SK-N-SH (cell line): Measurements from ENCODE around the gene NDFIP1. TPM values are rescaled to one million over a fixed set of nuclear protein-coding genes. Genes with fewer than 3 reads are reported as not detected.

Experiments used
- CTCF ChIA-PET: fragments of 300-600, 350-600 bp; formaldehyde crosslinking; extraction: SDS; loops from one replicate; lab custom pipeline; 2021; lab: Yijun Ruan, JAX
- POLR2A ChIA-PET: fragments of 350-600 bp; sonication (Branson Sonifier 250); formaldehyde crosslinking; extraction: SDS; loops from one replicate; lab custom pipeline; 2020; ENCODE audit warnings: antibody characterized with exemption, inconsistent platforms; lab: Yijun Ruan, JAX
- DNase-seq: peaks from one replicate; pipeline ENCODE4 v3.0.0; 2012
- H2AFZ ChIP-seq: fragments of 200-600 bp; sonication (generic); 2 replicates; pipeline ENCODE4 v1.8.1; 2016; ENCODE audit warnings: antibody characterized with exemption, mild to moderate bottlenecking, low read depth
- H3F3A ChIP-seq: fragments of 200-600 bp; sonication (generic); replicated peaks from 2 replicates; pipeline ENCODE3; 2016; ENCODE audit warnings: antibody characterized with exemption, mild to moderate bottlenecking; ENCODE audit not compliant: insufficient read depth
- H3K27ac ChIP-seq, 2 experiments: fragments of 200-500 bp in 1 of 2; fragments of 200-600 bp in 1 of 2; sonication (Bioruptor generic) in 1 of 2; sonication (generic), shearing (Covaris generic) in 1 of 2; 2 replicates each; pipeline versions ENCODE4 v1.5.1 to v1.6.1; 2014 to 2016; ENCODE audit warnings: low read depth in 2 of 2, inconsistent platforms in 1 of 2, low read length in 1 of 2, mild to moderate bottlenecking in 1 of 2, mixed read lengths in 1 of 2
- H3K27me3 ChIP-seq: fragments of 200-600 bp; sonication (generic), shearing (Covaris generic); 2 replicates; pipeline ENCODE4 v1.6.1; 2016; ENCODE audit warnings: mixed run types; ENCODE audit not compliant: insufficient read depth
- H3K36me3 ChIP-seq, 2 experiments: fragments of 200-500 bp in 1 of 2; fragments of 200-600 bp in 1 of 2; sonication (Bioruptor generic) in 1 of 2; sonication (generic) in 1 of 2; replicated peaks in 1 of 2; 2 replicates each; pipeline versions ENCODE3 to v1.5.1; 2014 to 2016; ENCODE audit warnings: low read length in 1 of 2, mild to moderate bottlenecking in 1 of 2; ENCODE audit not compliant: insufficient read depth in 2 of 2, control insufficient read depth in 1 of 2
- H3K4me1 ChIP-seq, 2 experiments: fragments of 200-500 bp in 1 of 2; fragments of 200-600 bp in 1 of 2; sonication (Bioruptor generic) in 1 of 2; sonication (generic), shearing (Covaris generic) in 1 of 2; 2 replicates each; pipeline versions ENCODE4 v1.5.1 to v1.6.1; 2014 to 2016; ENCODE audit warnings: low read depth in 1 of 2, low read length in 1 of 2, mixed run types in 1 of 2; ENCODE audit not compliant: insufficient read depth in 2 of 2, control insufficient read depth in 1 of 2
- H3K4me2 ChIP-seq: fragments of 200-600 bp; sonication (generic), shearing (Covaris generic); 2 replicates; pipeline ENCODE4 v1.6.1; 2017; ENCODE audit warnings: mixed run types
- H3K4me3 ChIP-seq, 2 experiments: fragments of 200-500 bp in 1 of 2; fragments of 200-600 bp in 1 of 2; sonication (Bioruptor generic) in 1 of 2; sonication (generic), shearing (Covaris generic) in 1 of 2; 2 replicates each; pipeline versions ENCODE4 v1.5.1 to v1.8.1; 2014 to 2016; ENCODE audit warnings: low read depth in 2 of 2, inconsistent platforms in 1 of 2, low read length in 1 of 2, mild to moderate bottlenecking in 1 of 2, mixed read lengths in 1 of 2, moderate library complexity in 1 of 2
- H3K79me2 ChIP-seq: fragments of 200-600 bp; sonication (generic); 2 replicates; pipeline ENCODE4 v1.8.1; 2017; ENCODE audit warnings: mild to moderate bottlenecking; ENCODE audit not compliant: insufficient read depth
- H3K9ac ChIP-seq: fragments of 200-600 bp; sonication (generic); 2 replicates; pipeline ENCODE4 v1.6.1; 2017; ENCODE audit warnings: mixed run types
- H3K9me2 ChIP-seq: fragments of 200-600 bp; sonication (generic); 2 replicates; pipeline ENCODE4 v1.6.1; 2017; ENCODE audit warnings: mixed run types
- H3K9me3 ChIP-seq: fragments of 200-600 bp; sonication (generic); 2 replicates; pipeline ENCODE4 v1.6.1; 2017; ENCODE audit warnings: mixed run types, mild to moderate bottlenecking, moderate library complexity
- H4K20me1 ChIP-seq: fragments of 200-600 bp; sonication (generic); 2 replicates; pipeline ENCODE4 v1.6.1; 2017; ENCODE audit warnings: mild to moderate bottlenecking, mixed run types; ENCODE audit not compliant: insufficient read depth
- CHD2 ChIP-seq: fragments of 150-350 bp; IDR thresholded peaks from 2 replicates; pipeline ENCODE4 v1.6.1; 2018; ENCODE audit warnings: low read length; ENCODE audit not compliant: partially characterized antibody
- FOXM1 ChIP-seq: IDR thresholded peaks from 2 replicates; pipeline ENCODE4 v1.4.0; 2012; ENCODE audit warnings: low read depth, mild to moderate bottlenecking
- GATA2 ChIP-seq: sonication (generic); formaldehyde crosslinking; IDR thresholded peaks from 2 replicates; pipeline ENCODE4 v1.5.0; 2020; ENCODE audit warnings: mild to moderate bottlenecking, missing genetic modification reagents
- IRF3 ChIP-seq: fragments of 150-350 bp; IDR thresholded peaks from 2 replicates; pipeline ENCODE4 v1.6.1; 2016; ENCODE audit warnings: mild to moderate bottlenecking, low read depth, low read length
- JUND ChIP-seq: IDR thresholded peaks from 2 replicates; pipeline ENCODE4 v1.4.0; 2012
- MAX ChIP-seq: IDR thresholded peaks from 2 replicates; pipeline ENCODE4 v1.4.0; 2012; ENCODE audit warnings: low read depth
- MEF2A ChIP-seq: IDR thresholded peaks from 2 replicates; pipeline ENCODE4 v1.4.0; 2012; ENCODE audit warnings: low read depth, borderline replicate concordance
- MXI1 ChIP-seq: IDR thresholded peaks from 2 replicates; pipeline ENCODE4 v1.6.1; 2012; ENCODE audit warnings: mild to moderate bottlenecking, low read depth, low read length, improper control_type of control experiment
- NFIC ChIP-seq: IDR thresholded peaks from 2 replicates; pipeline ENCODE4 v1.4.0; 2012; ENCODE audit warnings: borderline replicate concordance
- NRF1 ChIP-seq: IDR thresholded peaks from 2 replicates; pipeline ENCODE4 v1.6.1; 2012; ENCODE audit warnings: low read depth, mild to moderate bottlenecking, low read length
- POLR2AphosphoS5 ChIP-seq: IDR thresholded peaks from 2 replicates; pipeline ENCODE4 v1.6.1; 2012; ENCODE audit warnings: low read depth, low read length
- SMC3 ChIP-seq: IDR thresholded peaks from 2 replicates; pipeline ENCODE4 v1.6.1; 2012; ENCODE audit warnings: low read depth, low read length, improper control_type of control experiment
- TAF1 ChIP-seq: IDR thresholded peaks from 2 replicates; pipeline ENCODE4 v1.6.1; 2012; ENCODE audit warnings: low read depth, mild to moderate bottlenecking, low read length, moderate library complexity, borderline replicate concordance
- TEAD4 ChIP-seq: IDR thresholded peaks from 2 replicates; pipeline ENCODE4 v1.4.0; 2012; ENCODE audit warnings: mild to moderate bottlenecking, borderline replicate concordance; ENCODE audit not compliant: insufficient read depth
- USF2 ChIP-seq: fragments of 150-350 bp; IDR thresholded peaks from 2 replicates; pipeline ENCODE4 v1.6.1; 2017; ENCODE audit warnings: antibody characterized with exemption, low read length, low read depth, borderline replicate concordance
- YY1 ChIP-seq: IDR thresholded peaks from 2 replicates; pipeline ENCODE4 v1.4.0; 2012; ENCODE audit warnings: low read depth, mild to moderate bottlenecking
- WGBS: methylation state at CpG from one replicate; pipeline ENCODE4 v1.1.6; 2017; ENCODE audit warnings: low lambda C conversion rate; 5-methylcytosine and 5-hydroxymethylcytosine counted together
- polyA plus RNA-seq, 3 experiments: library from polyadenylated mRNA; depleted of rRNA; stranded (reverse); fragments of >200 nt; gene quantifications; 2 replicates each; pipeline ENCODE4 v1.2.3, GENCODE V29; 2012
- TF ChIP-seq, protein P1 (sequence below): IDR thresholded peaks from 2 replicates; pipeline ENCODE4 v1.6.1; 2012; ENCODE audit warnings: mild to moderate bottlenecking, low read depth, low read length, moderate library complexity

Gene NDFIP1
- polyA plus RNA-seq, 1 of the 3 experiments (the other 2 are of a cell fraction) = 40.0 TPM

- Histone ChIP-seq H3K4me2 (no peak overlapping the region), H3K36me3 (peaks cover 9 to 11% of the 10 kb centered on the region in 2 experiments), H3K4me3 (no peak overlapping the region), H3K27ac (no peak overlapping the region), H3F3A (peaks cover 9% of the 10 kb centered on the region), H4K20me1 (peaks cover 98% of the 10 kb centered on the region), H3K4me1 (peaks cover 8 to 14% of the 10 kb centered on the region in 2 experiments; a peak in 2 of 4 replicates), H2AFZ (no peak overlapping the region), H3K9ac (no peak overlapping the region), H3K27me3 (no peaks in the 10 kb centered on the region), H3K79me2 (peaks cover 99% of the 10 kb centered on the region), H3K9me3 (no peaks in the 10 kb centered on the region), H3K9me2 (no peaks in the 10 kb centered on the region)
- TF ChIP-seq CHD2 = no peak
- TF ChIP-seq FOXM1 = no peak
- no peak for TF ChIP-seq POLR2AphosphoS5
- TF ChIP-seq TEAD4 = no peak
- no peak for TF ChIP-seq JUND
- no peak for TF ChIP-seq IRF3
- TF ChIP-seq USF2 = no peak
- TF ChIP-seq NRF1 = no peak
- TF ChIP-seq YY1 = no peak
- TF ChIP-seq MAX = no peak
- TF ChIP-seq, protein P1, sequence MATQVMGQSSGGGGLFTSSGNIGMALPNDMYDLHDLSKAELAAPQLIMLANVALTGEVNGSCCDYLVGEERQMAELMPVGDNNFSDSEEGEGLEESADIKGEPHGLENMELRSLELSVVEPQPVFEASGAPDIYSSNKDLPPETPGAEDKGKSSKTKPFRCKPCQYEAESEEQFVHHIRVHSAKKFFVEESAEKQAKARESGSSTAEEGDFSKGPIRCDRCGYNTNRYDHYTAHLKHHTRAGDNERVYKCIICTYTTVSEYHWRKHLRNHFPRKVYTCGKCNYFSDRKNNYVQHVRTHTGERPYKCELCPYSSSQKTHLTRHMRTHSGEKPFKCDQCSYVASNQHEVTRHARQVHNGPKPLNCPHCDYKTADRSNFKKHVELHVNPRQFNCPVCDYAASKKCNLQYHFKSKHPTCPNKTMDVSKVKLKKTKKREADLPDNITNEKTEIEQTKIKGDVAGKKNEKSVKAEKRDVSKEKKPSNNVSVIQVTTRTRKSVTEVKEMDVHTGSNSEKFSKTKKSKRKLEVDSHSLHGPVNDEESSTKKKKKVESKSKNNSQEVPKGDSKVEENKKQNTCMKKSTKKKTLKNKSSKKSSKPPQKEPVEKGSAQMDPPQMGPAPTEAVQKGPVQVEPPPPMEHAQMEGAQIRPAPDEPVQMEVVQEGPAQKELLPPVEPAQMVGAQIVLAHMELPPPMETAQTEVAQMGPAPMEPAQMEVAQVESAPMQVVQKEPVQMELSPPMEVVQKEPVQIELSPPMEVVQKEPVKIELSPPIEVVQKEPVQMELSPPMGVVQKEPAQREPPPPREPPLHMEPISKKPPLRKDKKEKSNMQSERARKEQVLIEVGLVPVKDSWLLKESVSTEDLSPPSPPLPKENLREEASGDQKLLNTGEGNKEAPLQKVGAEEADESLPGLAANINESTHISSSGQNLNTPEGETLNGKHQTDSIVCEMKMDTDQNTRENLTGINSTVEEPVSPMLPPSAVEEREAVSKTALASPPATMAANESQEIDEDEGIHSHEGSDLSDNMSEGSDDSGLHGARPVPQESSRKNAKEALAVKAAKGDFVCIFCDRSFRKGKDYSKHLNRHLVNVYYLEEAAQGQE = no peak
- no peak for TF ChIP-seq GATA2 (CRISPR knock-in tag)
- no peak for TF ChIP-seq TAF1
- TF ChIP-seq SMC3 = no peak
- TF ChIP-seq MXI1 = no peak
- no peak for TF ChIP-seq MEF2A
- no peak for TF ChIP-seq NFIC
- no peak for DNase-seq
- CTCF ChIA-PET = interaction anchor here (1.3 to 1.8 kb wide), 3 partner anchors 29 to 103 kb away, joined by 3 to 5 read pairs (median 3); no protein-coding TSS in a partner anchor
- 90% methylated on average over 1 of the region's 1 CpG for WGBS
- POLR2A ChIA-PET = no interaction called here
These were observed 6.1 kb downstream of the NDFIP1 start for GRCh38 chr5:142114687-142115086.
